PC-9 (cell line): Measurements from ENCODE around the gene HCRT. TPM values are rescaled to one million over a fixed set of nuclear protein-coding genes. Genes with fewer than 3 reads are reported as not detected.
"Not testable (repeated sequence)": the region's sequence is repeated elsewhere in the genome, so short reads cannot be mapped to it uniquely, and the experiment has no call there.

ENCODE experiments used
- BruUV-seq: library from RNA; stranded (reverse); fragments of 400-500 nt; replicated peaks from 2 replicates; lab custom pipeline; 2021; lab: Mats Ljungman, UMichigan
- CTCF ChIA-PET: fragments of 300-600 bp; sonication (Branson Sonifier 250); formaldehyde crosslinking; loops from one replicate; lab custom pipeline; 2022; ENCODE audit warnings: antibody characterized with exemption; lab: Charles Lee
- POLR2A ChIA-PET: fragments of 300-600 bp; sonication (Branson Sonifier 250); formaldehyde crosslinking; loops from one replicate; lab custom pipeline; 2022; ENCODE audit warnings: antibody characterized with exemption; ENCODE audit not compliant: unreplicated experiment; lab: Charles Lee
- DNase-seq, 2 experiments: peaks; one replicate each; pipeline versions ENCODE4 v3.0.0 to v3.0.0-alpha.2; 2015 to 2022; ENCODE audit warnings: mixed read lengths in 1 of 2
- H2AFZ ChIP-seq: fragments of 200-600 bp; sonication (generic); 2 replicates; pipeline ENCODE4 v1.8.1; 2017; ENCODE audit warnings: antibody characterized with exemption
- H3F3A ChIP-seq: fragments of 200-600 bp; sonication (generic); 2 replicates; pipeline ENCODE4 v1.8.1; 2017; ENCODE audit warnings: antibody characterized with exemption, mild to moderate bottlenecking, low read depth; ENCODE audit not compliant: insufficient read depth
- H3K27ac ChIP-seq: fragments of 200-600 bp; sonication (generic); 2 replicates; pipeline ENCODE4 v1.6.1; 2016; ENCODE audit warnings: mixed run types
- H3K27me3 ChIP-seq: fragments of 200-600 bp; sonication (generic); 2 replicates; pipeline ENCODE4 v1.6.1; 2016; ENCODE audit warnings: low read depth, mixed run types; ENCODE audit not compliant: insufficient read depth
- H3K36me3 ChIP-seq: fragments of 200-600 bp; sonication (generic); 2 replicates; pipeline ENCODE4 v1.6.1; 2016; ENCODE audit warnings: low read depth, mixed run types
- H3K4me1 ChIP-seq: fragments of 200-600 bp; sonication (generic); replicated peaks from 2 replicates; pipeline ENCODE4 v1.6.1; 2016; ENCODE audit warnings: mixed run types; ENCODE audit not compliant: insufficient read depth
- H3K4me2 ChIP-seq: fragments of 200-600 bp; sonication (generic); 2 replicates; pipeline ENCODE4 v1.6.1; 2017; ENCODE audit warnings: mixed run types
- H3K4me3 ChIP-seq: fragments of 200-600 bp; sonication (generic); 2 replicates; pipeline ENCODE4 v1.6.1; 2016; ENCODE audit warnings: mixed run types
- H3K79me2 ChIP-seq: fragments of 200-600 bp; sonication (generic); 2 replicates; pipeline ENCODE4 v1.6.1; 2017; ENCODE audit warnings: low read depth, mixed run types
- H3K9me2 ChIP-seq: fragments of 200-600 bp; sonication (generic); 2 replicates; pipeline ENCODE4 v1.8.1; 2017; ENCODE audit warnings: mild to moderate bottlenecking; ENCODE audit not compliant: insufficient read depth
- H3K9me3 ChIP-seq: fragments of 200-600 bp; sonication (generic); 2 replicates; pipeline ENCODE4 v1.8.1; 2016; ENCODE audit warnings: low read depth; ENCODE audit not compliant: insufficient read depth
- H4K20me1 ChIP-seq: fragments of 200-600 bp; sonication (generic); 2 replicates; pipeline ENCODE4 v1.8.1; 2017; ENCODE audit not compliant: insufficient read depth
- CTCF ChIP-seq: fragments of 200-600 bp; sonication (generic); conservative IDR thresholded peaks from 2 replicates; pipeline ENCODE4 v1.6.1; 2017; ENCODE audit warnings: mixed run types, antibody characterized with exemption, mild to moderate bottlenecking, moderate library complexity
- EZH2 ChIP-seq: fragments of 200-600 bp; sonication (generic); IDR thresholded peaks from 2 replicates; pipeline ENCODE4 v1.8.0; 2017; ENCODE audit warnings: antibody characterized with exemption, low read depth
- intact Hi-C: fragments of 100-400 bp; cut with micrococcal nuclease; formaldehyde crosslinking; loops from one replicate; pipeline ENCODE4 v1.10.0; 2022; ENCODE audit not compliant: unreplicated experiment
- total RNA-seq: library from RNA; stranded (reverse); gene quantifications from 2 replicates; pipeline ENCODE4 v1.2.3, GENCODE V29; 2021

The HCRT gene
- total RNA-seq, 1 experiment from 2014 or later: not detected

GRCh38 chr17:42187833-42188232 is 2.6 kb upstream of the HCRT start:
- no peak for DNase-seq
- H3K79me2 ChIP-seq: no peaks in the 10 kb centered on the region
- H3F3A ChIP-seq: peaks cover 12% of the 10 kb centered on the region; the same call in 1 of the 2 replicates
- no peak overlapping the region for H2AFZ ChIP-seq
- no TSS peak for BruUV-seq
- no peak overlapping the region for H3K4me2 ChIP-seq
- no peaks in the 10 kb centered on the region; the same call in 1 of the 2 replicates for H3K27me3 ChIP-seq
- no peak overlapping the region for H3K4me3 ChIP-seq
- ChIA-PET CTCF (no interaction called here), POLR2A (no interaction called here)
- no peaks in the 10 kb centered on the region for H4K20me1 ChIP-seq
- no peaks in the 10 kb centered on the region for H3K9me2 ChIP-seq
- H3K9me3 ChIP-seq: no peaks in the 10 kb centered on the region
- H3K27ac ChIP-seq: no peak overlapping the region
- TF ChIP-seq EZH2: no peak
- no peak for TF ChIP-seq CTCF
- intact Hi-C loops: no loop called here
- peaks cover 17% of the 10 kb centered on the region; the same call in 1 of the 2 replicates for H3K4me1 ChIP-seq
- H3K36me3 ChIP-seq: no peaks in the 10 kb centered on the region

GRCh38 chr17:42186191-42186590 is 939 bp upstream of the HCRT start:
- H3K27me3 ChIP-seq, H3K4me3 ChIP-seq, H2AFZ ChIP-seq, BruUV-seq, H4K20me1 ChIP-seq, H3K9me3 ChIP-seq, intact Hi-C loops, H3K79me2 ChIP-seq, H3K36me3 ChIP-seq, H3K27ac ChIP-seq, H3K9me2 ChIP-seq, CTCF ChIA-PET, H3K4me2 ChIP-seq, DNase-seq, POLR2A ChIA-PET: not testable (repeated sequence)
- H3K4me1 ChIP-seq: peaks cover 19% of the 10 kb centered on the region; the same call in 1 of the 2 replicates
- H3F3A ChIP-seq: peaks cover 19% of the 10 kb centered on the region; the same call in 1 of the 2 replicates

GRCh38 chr17:42185621-42185930 is 324 bp upstream of the HCRT start:
- BruUV-seq: no TSS peak
- CTCF ChIA-PET: no interaction called here
- Histone ChIP-seq H3K9me2 (no peaks in the 10 kb centered on the region), H3K4me2 (no peak overlapping the region), H3K9me3 (no peaks in the 10 kb centered on the region), H3K4me3 (no peak overlapping the region), H3F3A (peaks cover 19% of the 10 kb centered on the region; the same call in 1 of the 2 replicates), H4K20me1 (no peaks in the 10 kb centered on the region), H3K36me3 (no peaks in the 10 kb centered on the region), H3K79me2 (no peaks in the 10 kb centered on the region), H3K27ac (no peak overlapping the region), H2AFZ (no peak overlapping the region), H3K4me1 (peaks cover 19% of the 10 kb centered on the region; the same call in 1 of the 2 replicates), H3K27me3 (no peaks in the 10 kb centered on the region; the same call in 1 of the 2 replicates)
- no peak for DNase-seq
- intact Hi-C loops: no loop called here
- POLR2A ChIA-PET: no interaction called here
- TF ChIP-seq EZH2 (no peak), CTCF (no peak)
